BJ (cell line): ENCODE measurements around the gene MYBPC1. TPM values are rescaled to one million over a fixed set of nuclear protein-coding genes. Genes with fewer than 3 reads are reported as not detected.

Experiments used
- CTCF ChIA-PET: fragments of 350-600 bp; formaldehyde crosslinking; extraction: SDS; loops from one replicate; lab custom pipeline; 2021; ENCODE audit warnings: antibody characterized with exemption, inconsistent platforms; lab: Yijun Ruan, JAX
- POLR2A ChIA-PET: fragments of 300-600 bp; sonication (Branson Sonifier 250); formaldehyde crosslinking; extraction: SDS; loops from one replicate; lab custom pipeline; 2021; ENCODE audit warnings: antibody characterized with exemption; lab: Charles Lee
- DNase-seq: peaks from one replicate; pipeline ENCODE4 v3.0.0-alpha.2; 2011; ENCODE audit warnings: low read depth
- H3K27me3 ChIP-seq: 2 replicates; pipeline ENCODE4 v1.6.0; 2011; ENCODE audit warnings: low read length; ENCODE audit not compliant: control insufficient read depth, insufficient read depth
- H3K36me3 ChIP-seq: 2 replicates; pipeline ENCODE4 v1.5.1; 2011; ENCODE audit warnings: low read length; ENCODE audit not compliant: control insufficient read depth, insufficient read depth
- H3K4me3 ChIP-seq: 2 replicates; pipeline ENCODE4 v1.5.1; 2011; ENCODE audit warnings: low read depth, mild to moderate bottlenecking, control low read depth, low read length
- CTCF ChIP-seq: IDR thresholded peaks from 2 replicates; pipeline ENCODE4 v1.5.1; 2011; ENCODE audit warnings: low read depth, mild to moderate bottlenecking, control low read depth, inconsistent platforms, low read length, moderate library complexity; ENCODE audit not compliant: insufficient read depth
- polyA plus RNA-seq: library from polyadenylated mRNA; depleted of rRNA; stranded (reverse); fragments of >200 nt; gene quantifications from 2 replicates; pipeline ENCODE4 v1.2.3, GENCODE V29; 2011

The MYBPC1 gene
- polyA plus RNA-seq, 1 experiment = not detected

- no peaks in the 10 kb centered on the region for H3K36me3 ChIP-seq
- DNase-seq = no peak
- H3K27me3 ChIP-seq = no peaks in the 10 kb centered on the region
- H3K4me3 ChIP-seq = no peak overlapping the region
- CTCF ChIA-PET = no interaction called here
- POLR2A ChIA-PET = no interaction called here
- no peak for TF ChIP-seq CTCF
Measured at GRCh38 chr12:101694297-101694848, 99.6 kb downstream of the MYBPC1 start.

GRCh38 chr12:101694986-101695385, 100.2 kb downstream of the MYBPC1 start:
- Histone ChIP-seq H3K27me3 (no peaks in the 10 kb centered on the region), H3K4me3 (no peak overlapping the region), H3K36me3 (no peaks in the 10 kb centered on the region)
- CTCF ChIA-PET = interaction anchor here (0.6 kb wide), 1 partner anchor 768 kb away, joined by 5 read pairs; no protein-coding TSS in a partner anchor
- POLR2A ChIA-PET = interaction anchor here (0.5 kb wide), 1 partner anchor 600 kb away, joined by 3 read pairs; no protein-coding TSS in a partner anchor
- no peak for DNase-seq
- no peak for TF ChIP-seq CTCF

GRCh38 chr12:101695706-101696105, 100.9 kb downstream of the MYBPC1 start:
- CTCF ChIA-PET = interaction anchor here (0.6 kb wide), 1 partner anchor 767 kb away, joined by 5 read pairs; no protein-coding TSS in a partner anchor
- Histone ChIP-seq H3K27me3 (no peaks in the 10 kb centered on the region), H3K36me3 (no peaks in the 10 kb centered on the region), H3K4me3 (no peak overlapping the region)
- POLR2A ChIA-PET = no interaction called here
- no peak for TF ChIP-seq CTCF
- no peak for DNase-seq

- Histone ChIP-seq H3K4me3 (peak overlapping the region; percentile 74), H3K36me3 (no peaks in the 10 kb centered on the region), H3K27me3 (no peaks in the 10 kb centered on the region)
- no peak for TF ChIP-seq CTCF
- no peak for DNase-seq
- ChIA-PET POLR2A (no interaction called here), CTCF (no interaction called here)
Measured at GRCh38 chr12:101696251-101697196, 101.8 kb downstream of the MYBPC1 start.
